ENCODE results near the gene TRAPPC2B.

DNA sequence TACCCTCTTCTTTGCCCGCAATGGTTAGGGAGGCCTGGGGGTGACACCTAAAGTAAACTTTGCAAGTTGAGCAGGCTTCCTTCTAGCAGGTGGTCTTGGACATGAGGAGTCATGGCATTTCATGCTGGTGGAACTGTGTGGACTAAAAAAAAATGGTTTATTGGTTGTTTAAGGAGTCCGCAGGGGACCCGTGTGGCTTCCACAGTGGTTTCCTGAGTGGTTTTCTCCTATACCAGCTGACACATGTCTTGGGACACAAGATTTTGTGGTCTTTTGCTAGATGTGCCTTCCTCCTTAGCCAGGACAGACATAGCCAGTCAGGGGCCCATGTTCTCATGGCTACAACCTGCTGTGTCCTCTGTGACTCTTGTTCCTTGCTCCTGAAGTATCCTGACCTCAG is 41.6 kb upstream of the TRAPPC2B start:
- TF ChIP-seq, protein P1, sequence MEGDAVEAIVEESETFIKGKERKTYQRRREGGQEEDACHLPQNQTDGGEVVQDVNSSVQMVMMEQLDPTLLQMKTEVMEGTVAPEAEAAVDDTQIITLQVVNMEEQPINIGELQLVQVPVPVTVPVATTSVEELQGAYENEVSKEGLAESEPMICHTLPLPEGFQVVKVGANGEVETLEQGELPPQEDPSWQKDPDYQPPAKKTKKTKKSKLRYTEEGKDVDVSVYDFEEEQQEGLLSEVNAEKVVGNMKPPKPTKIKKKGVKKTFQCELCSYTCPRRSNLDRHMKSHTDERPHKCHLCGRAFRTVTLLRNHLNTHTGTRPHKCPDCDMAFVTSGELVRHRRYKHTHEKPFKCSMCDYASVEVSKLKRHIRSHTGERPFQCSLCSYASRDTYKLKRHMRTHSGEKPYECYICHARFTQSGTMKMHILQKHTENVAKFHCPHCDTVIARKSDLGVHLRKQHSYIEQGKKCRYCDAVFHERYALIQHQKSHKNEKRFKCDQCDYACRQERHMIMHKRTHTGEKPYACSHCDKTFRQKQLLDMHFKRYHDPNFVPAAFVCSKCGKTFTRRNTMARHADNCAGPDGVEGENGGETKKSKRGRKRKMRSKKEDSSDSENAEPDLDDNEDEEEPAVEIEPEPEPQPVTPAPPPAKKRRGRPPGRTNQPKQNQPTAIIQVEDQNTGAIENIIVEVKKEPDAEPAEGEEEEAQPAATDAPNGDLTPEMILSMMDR (IDR thresholded peaks at IDR 0.05; ENCODE audit: low read length): no peak
- no peak for TF ChIP-seq EZH2phosphoT487 (IDR thresholded peaks at IDR 0.05; ENCODE audit: low read length)
